ENCODE measurements around the gene DCLK2. TPM values are rescaled to one million over a fixed set of nuclear protein-coding genes. Genes with fewer than 3 reads are reported as not detected.

Gene DCLK2
- total and polyA plus RNA-seq, 2 donors (not counting 1 experiment from before 2014, with no cell fraction given): 0.91 to 3.3 TPM

DNA sequence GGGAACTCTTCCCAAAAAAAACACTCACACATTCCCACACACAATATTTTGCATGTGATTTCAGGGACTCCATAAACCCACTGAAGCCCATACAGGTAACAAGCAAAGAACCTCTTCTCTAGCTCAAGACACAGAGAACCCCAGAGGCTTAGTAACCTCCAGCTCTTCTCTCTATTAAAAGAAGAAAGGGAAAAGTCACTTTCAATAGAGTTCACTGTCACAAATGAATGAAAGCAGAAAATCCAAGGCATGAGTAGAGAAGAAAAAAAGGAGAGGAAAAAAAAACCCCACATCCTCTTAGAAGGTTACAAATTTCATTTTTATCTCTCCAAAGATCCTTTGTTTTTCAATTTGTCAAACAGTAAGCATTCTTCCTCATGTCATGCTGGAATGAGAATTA lies 30.7 kb upstream of the DCLK2 start:
- Histone ChIP-seq H4K20me1 (ENCODE audit: control insufficient read depth, insufficient read depth, low read length, poor library complexity, severe bottlenecking) (no peaks in the 10 kb centered on the region), H3K27ac (ENCODE audit: low read length in 2 of 2) (no peak overlapping the region), H3K9me3 (ENCODE audit: control extremely low read depth in 1 of 3, control insufficient read depth in 2 of 3, insufficient read depth in 1 of 3, low read length in 2 of 3) (peaks cover 0 to 3% (median 0%) of the 10 kb centered on the region in 3 donors), H3K4me1 (ENCODE audit: control insufficient read depth in 2 of 2, insufficient read depth in 2 of 2, low read length in 2 of 2) (no peaks in the 10 kb centered on the region), H3K4me2 (replicated peaks; ENCODE audit: low read depth, low read length, poor library complexity, severe bottlenecking) (no peak overlapping the region), H3K9ac (ENCODE audit: low read length) (no peak overlapping the region), H3K79me2 (ENCODE audit: control insufficient read depth, insufficient read depth, low read length) (no peaks in the 10 kb centered on the region), H2AFZ (ENCODE audit: insufficient read depth, low read depth, low read length, poor library complexity, severe bottlenecking) (no peak overlapping the region), H3K27me3 (replicated peaks in 1 of 4; ENCODE audit: control extremely low read depth in 1 of 4, control insufficient read depth in 3 of 4, insufficient read depth in 4 of 4, low read length in 3 of 4) (peaks cover 0 to 13% (median 7%) of the 10 kb centered on the region in 4 experiments), H3K4me3 (ENCODE audit: control extremely low read depth in 1 of 5, extremely low read depth in 1 of 5, insufficient read depth in 1 of 5, low read depth in 2 of 5, low read length in 4 of 5) (no peak overlapping the region), H3K36me3 (replicated peaks in 1 of 2; ENCODE audit: control extremely low read depth in 1 of 2, control insufficient read depth in 1 of 2, extremely low read depth in 1 of 2, insufficient read depth in 2 of 2, low read length in 1 of 2) (no peaks in the 10 kb centered on the region)
- POLR2A ChIA-PET: no interaction called here
- Mint-ChIP-seq H3K27me3 (peaks cover 6% of the 10 kb centered on the region), H3K9me3 (ENCODE audit: insufficient read depth) (no peaks in the 10 kb centered on the region), H3K4me1 (no peaks in the 10 kb centered on the region), H3K27ac (no peak overlapping the region), H3K4me3 (no peak overlapping the region)
- CTCF ChIA-PET: no interaction called here
- TF ChIP-seq, protein P1, sequence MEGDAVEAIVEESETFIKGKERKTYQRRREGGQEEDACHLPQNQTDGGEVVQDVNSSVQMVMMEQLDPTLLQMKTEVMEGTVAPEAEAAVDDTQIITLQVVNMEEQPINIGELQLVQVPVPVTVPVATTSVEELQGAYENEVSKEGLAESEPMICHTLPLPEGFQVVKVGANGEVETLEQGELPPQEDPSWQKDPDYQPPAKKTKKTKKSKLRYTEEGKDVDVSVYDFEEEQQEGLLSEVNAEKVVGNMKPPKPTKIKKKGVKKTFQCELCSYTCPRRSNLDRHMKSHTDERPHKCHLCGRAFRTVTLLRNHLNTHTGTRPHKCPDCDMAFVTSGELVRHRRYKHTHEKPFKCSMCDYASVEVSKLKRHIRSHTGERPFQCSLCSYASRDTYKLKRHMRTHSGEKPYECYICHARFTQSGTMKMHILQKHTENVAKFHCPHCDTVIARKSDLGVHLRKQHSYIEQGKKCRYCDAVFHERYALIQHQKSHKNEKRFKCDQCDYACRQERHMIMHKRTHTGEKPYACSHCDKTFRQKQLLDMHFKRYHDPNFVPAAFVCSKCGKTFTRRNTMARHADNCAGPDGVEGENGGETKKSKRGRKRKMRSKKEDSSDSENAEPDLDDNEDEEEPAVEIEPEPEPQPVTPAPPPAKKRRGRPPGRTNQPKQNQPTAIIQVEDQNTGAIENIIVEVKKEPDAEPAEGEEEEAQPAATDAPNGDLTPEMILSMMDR (IDR thresholded peaks at IDR 0.05): no peak
- no peak for TF ChIP-seq EZH2 (IDR thresholded peaks at IDR 0.05; ENCODE audit: borderline replicate concordance, insufficient read depth, low read depth, low read length, poor library complexity, severe bottlenecking)
- ATAC-seq (ENCODE audit: low read depth) (no peak), DNase-seq (no peak)
- intact Hi-C loops (cut with micrococcal nuclease): no loop called here

DNA sequence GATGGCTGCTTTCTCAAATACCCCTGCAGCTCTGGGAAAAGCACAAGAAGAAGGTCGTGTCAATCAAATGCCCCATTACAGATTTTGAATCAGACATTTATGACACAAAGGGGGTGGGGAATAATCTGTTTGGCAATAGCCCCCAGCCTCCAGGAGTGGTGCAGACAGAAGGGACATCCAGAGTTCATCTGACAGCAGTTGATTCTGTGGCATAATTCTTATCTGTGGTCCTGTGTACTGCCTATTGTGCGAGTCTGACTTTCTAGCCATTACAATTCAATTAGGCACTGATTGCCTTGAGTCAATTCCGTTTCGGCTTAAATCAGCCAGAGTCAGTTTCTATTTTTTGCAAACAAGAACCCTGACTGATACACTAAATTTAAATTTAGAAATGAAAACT lies 28.6 kb upstream of the DCLK2 start:
- no peak overlapping the region for H3K4me2 ChIP-seq (replicated peaks; ENCODE audit: low read depth, low read length, poor library complexity, severe bottlenecking)
- Mint-ChIP-seq H3K27me3 (peaks cover 4% of the 10 kb centered on the region), H3K27ac (no peak overlapping the region), H3K4me3 (no peak overlapping the region), H3K9me3 (ENCODE audit: insufficient read depth) (no peaks in the 10 kb centered on the region), H3K4me1 (no peaks in the 10 kb centered on the region)
- no peaks in the 10 kb centered on the region for H3K36me3 ChIP-seq (replicated peaks in 1 of 2; ENCODE audit: control extremely low read depth in 1 of 2, control insufficient read depth in 1 of 2, extremely low read depth in 1 of 2, insufficient read depth in 2 of 2, low read length in 1 of 2)
- H3K27me3 ChIP-seq (replicated peaks in 1 of 4; ENCODE audit: control extremely low read depth in 1 of 4, control insufficient read depth in 3 of 4, insufficient read depth in 4 of 4, low read length in 3 of 4): peaks cover 0 to 16% (median 4%) of the 10 kb centered on the region in 4 experiments
- peaks cover 0 to 7% (median 0%) of the 10 kb centered on the region in 3 donors for H3K9me3 ChIP-seq (ENCODE audit: control extremely low read depth in 1 of 3, control insufficient read depth in 2 of 3, insufficient read depth in 1 of 3, low read length in 2 of 3)
- H3K9ac ChIP-seq (ENCODE audit: low read length): no peak overlapping the region
- ATAC-seq (ENCODE audit: low read depth) (no peak), DNase-seq (no peak)
- no peaks in the 10 kb centered on the region for H3K4me1 ChIP-seq (ENCODE audit: control insufficient read depth in 2 of 2, insufficient read depth in 2 of 2, low read length in 2 of 2)
- H2AFZ ChIP-seq (ENCODE audit: insufficient read depth, low read depth, low read length, poor library complexity, severe bottlenecking): no peak overlapping the region
- H3K27ac ChIP-seq (ENCODE audit: low read length in 2 of 2): no peak overlapping the region
- no CpG with 5 or more reads among the region's 4 CpGs for WGBS (ENCODE audit: insufficient coverage)
- no peaks in the 10 kb centered on the region for H4K20me1 ChIP-seq (ENCODE audit: control insufficient read depth, insufficient read depth, low read length, poor library complexity, severe bottlenecking)
- H3K4me3 ChIP-seq (ENCODE audit: control extremely low read depth in 1 of 5, extremely low read depth in 1 of 5, insufficient read depth in 1 of 5, low read depth in 2 of 5, low read length in 4 of 5): no peak overlapping the region
- intact Hi-C loops (cut with micrococcal nuclease): no loop called here
- no peaks in the 10 kb centered on the region for H3K79me2 ChIP-seq (ENCODE audit: control insufficient read depth, insufficient read depth, low read length)
- CTCF ChIA-PET: no interaction called here
- TF ChIP-seq, protein P1 (IDR thresholded peaks at IDR 0.05): no peak
- TF ChIP-seq EZH2 (IDR thresholded peaks at IDR 0.05; ENCODE audit: borderline replicate concordance, insufficient read depth, low read depth, low read length, poor library complexity, severe bottlenecking): no peak
- POLR2A ChIA-PET: no interaction called here
